Parathyroid adenoma (tissue), 2 donors: Measurements from ENCODE around the gene SLC2A9.

Experiments
- H2AFZ ChIP-seq: fragments of 300-600 bp; sonication (generic); one replicate; pipeline ENCODE4 v1.7.0; 2017; ENCODE audit warnings: antibody characterized with exemption, mild to moderate bottlenecking
- H3K27ac ChIP-seq: fragments of 300-600 bp; sonication (generic); one replicate; pipeline ENCODE4 v1.7.0; 2017
- H3K27me3 ChIP-seq: fragments of 300-600 bp; sonication (generic); one replicate; pipeline ENCODE4 v1.7.0; 2017; ENCODE audit warnings: low read length; ENCODE audit not compliant: control insufficient read depth, insufficient read depth
- H3K36me3 ChIP-seq: fragments of 300-600 bp; sonication (generic); one replicate; pipeline ENCODE4 v1.7.0; 2017; ENCODE audit warnings: low read length; ENCODE audit not compliant: control insufficient read depth, insufficient read depth
- H3K4me1 ChIP-seq: fragments of 300-600 bp; sonication (generic); one replicate; pipeline ENCODE4 v1.7.0; 2017; ENCODE audit warnings: control low read depth
- H3K4me2 ChIP-seq: fragments of 300-600 bp; sonication (generic); one replicate; pipeline ENCODE4 v1.7.0; 2017; ENCODE audit warnings: low read length
- H3K4me3 ChIP-seq: fragments of 300-600 bp; sonication (generic); one replicate; pipeline ENCODE4 v1.7.0; 2017; ENCODE audit warnings: low read depth, low read length
- H3K79me2 ChIP-seq: fragments of 300-600 bp; sonication (generic); one replicate; pipeline ENCODE4 v1.7.0; 2017; ENCODE audit warnings: control low read depth
- H3K9ac ChIP-seq: fragments of 300-600 bp; sonication (generic); one replicate; pipeline ENCODE4 v1.7.0; 2017; ENCODE audit warnings: mild to moderate bottlenecking
- H3K9me3 ChIP-seq: fragments of 300-600 bp; sonication (generic); one replicate; pipeline ENCODE4 v1.7.0; 2017; ENCODE audit warnings: low read length; ENCODE audit not compliant: control insufficient read depth
- CTCF ChIP-seq: fragments of 300-600 bp; sonication (generic); IDR thresholded peaks from one replicate; pipeline ENCODE4 v1.7.0; 2017; ENCODE audit warnings: antibody characterized with exemption, mild to moderate bottlenecking
- donor health status: primary hyperparathyroidism.

The SLC2A9 gene

GRCh38 chr4:10056334-10057022 is 35.2 kb upstream of the SLC2A9 start:
- no peaks in the 10 kb centered on the region for H3K79me2 ChIP-seq
- no peak for TF ChIP-seq CTCF
- no peaks in the 10 kb centered on the region for H3K9me3 ChIP-seq
- no peak overlapping the region for H2AFZ ChIP-seq
- H3K4me1 ChIP-seq = peaks cover 7% of the 10 kb centered on the region
- no peak overlapping the region for H3K9ac ChIP-seq
- no peaks in the 10 kb centered on the region for H3K36me3 ChIP-seq
- H3K4me2 ChIP-seq = no peak overlapping the region
- no peak overlapping the region for H3K4me3 ChIP-seq
- no peaks in the 10 kb centered on the region for H3K27me3 ChIP-seq
- H3K27ac ChIP-seq = no peak overlapping the region

GRCh38 chr4:10055871-10056270 is 34.6 kb upstream of the SLC2A9 start:
- Histone ChIP-seq H2AFZ (no peak overlapping the region), H3K4me3 (no peak overlapping the region), H3K9me3 (no peaks in the 10 kb centered on the region), H3K4me2 (no peak overlapping the region), H3K79me2 (no peaks in the 10 kb centered on the region), H3K36me3 (no peaks in the 10 kb centered on the region), H3K9ac (no peak overlapping the region), H3K4me1 (peaks cover 11% of the 10 kb centered on the region), H3K27me3 (no peaks in the 10 kb centered on the region), H3K27ac (no peak overlapping the region)
- no peak for TF ChIP-seq CTCF

GRCh38 chr4:10054571-10055041 is 33.3 kb upstream of the SLC2A9 start:
- H3K4me3 ChIP-seq = no peak overlapping the region
- TF ChIP-seq CTCF = no peak
- no peaks in the 10 kb centered on the region for H3K79me2 ChIP-seq
- H3K27ac ChIP-seq = peak overlapping the region; percentile 57
- H3K9ac ChIP-seq = no peak overlapping the region
- no peaks in the 10 kb centered on the region for H3K36me3 ChIP-seq
- no peaks in the 10 kb centered on the region for H3K27me3 ChIP-seq
- no peak overlapping the region for H2AFZ ChIP-seq
- H3K4me1 ChIP-seq = peaks cover 11% of the 10 kb centered on the region
- no peaks in the 10 kb centered on the region for H3K9me3 ChIP-seq
- H3K4me2 ChIP-seq = no peak overlapping the region

GRCh38 chr4:10053635-10054453 is 32.5 kb upstream of the SLC2A9 start:
- Histone ChIP-seq H2AFZ (no peak overlapping the region), H3K4me2 (no peak overlapping the region), H3K27ac (peak overlapping the region; percentile 57), H3K79me2 (no peaks in the 10 kb centered on the region), H3K4me1 (peaks cover 17% of the 10 kb centered on the region), H3K4me3 (no peak overlapping the region), H3K9ac (no peak overlapping the region), H3K9me3 (no peaks in the 10 kb centered on the region), H3K27me3 (no peaks in the 10 kb centered on the region), H3K36me3 (no peaks in the 10 kb centered on the region)
- TF ChIP-seq CTCF = no peak
